ENCODE data around the gene DPF3. TPM values are rescaled to one million over a fixed set of nuclear protein-coding genes. Genes with fewer than 3 reads are reported as not detected.
"Not testable (repeated sequence)": the region's sequence is repeated elsewhere in the genome, so short reads cannot be mapped to it uniquely, and the experiment has no call there.

The DPF3 gene
- polyA plus RNA-seq, 3 donors: 3.8 to 4.8 (median 3.9) TPM

DNA sequence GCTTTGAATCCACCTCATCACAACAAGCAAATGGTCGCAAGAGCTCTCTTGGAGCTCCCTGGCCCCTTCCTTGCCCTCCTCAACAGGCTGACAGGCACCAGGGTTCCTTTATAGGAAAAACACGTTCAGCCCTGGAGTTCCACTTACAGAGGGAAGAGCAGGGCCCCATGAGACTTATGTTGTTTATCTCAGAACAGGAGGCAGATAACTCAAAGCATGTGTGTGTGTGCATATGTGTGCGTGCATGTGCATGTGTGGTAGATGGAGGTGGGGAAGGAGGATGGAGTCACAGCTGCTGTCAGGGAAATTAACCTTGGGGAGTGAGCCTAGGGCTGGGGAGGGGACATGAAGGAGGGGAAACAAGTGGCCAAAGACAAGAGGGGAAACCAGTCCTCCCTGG is 138.1 kb downstream of the DPF3 start:
- no peak for DNase-seq (ENCODE audit: extremely low read depth in 1 of 11, low read depth in 9 of 11, low spot score in 4 of 11)

DNA sequence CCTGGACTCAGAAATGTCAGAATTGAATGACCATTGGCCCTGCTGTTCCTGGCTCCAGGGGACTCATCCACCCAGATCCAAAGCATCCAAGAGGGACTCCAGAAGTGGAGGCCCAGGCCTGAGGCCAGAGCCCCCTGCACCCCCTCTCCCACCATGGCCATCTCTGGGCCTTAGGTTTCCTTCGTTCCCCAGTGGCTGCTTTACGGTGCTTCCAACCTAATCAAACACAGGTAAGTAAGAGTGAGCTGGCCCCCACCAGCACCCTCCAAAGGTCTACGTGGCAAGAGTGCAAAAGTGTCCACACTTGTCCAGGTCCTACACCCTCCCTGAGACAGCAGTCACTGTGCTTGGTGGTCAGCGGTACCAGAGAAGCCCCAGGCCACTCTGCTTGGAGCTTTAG is 139.0 kb downstream of the DPF3 start:
- DNase-seq (ENCODE audit: extremely low read depth in 1 of 11, low read depth in 9 of 11, low spot score in 4 of 11): no peak

DNA sequence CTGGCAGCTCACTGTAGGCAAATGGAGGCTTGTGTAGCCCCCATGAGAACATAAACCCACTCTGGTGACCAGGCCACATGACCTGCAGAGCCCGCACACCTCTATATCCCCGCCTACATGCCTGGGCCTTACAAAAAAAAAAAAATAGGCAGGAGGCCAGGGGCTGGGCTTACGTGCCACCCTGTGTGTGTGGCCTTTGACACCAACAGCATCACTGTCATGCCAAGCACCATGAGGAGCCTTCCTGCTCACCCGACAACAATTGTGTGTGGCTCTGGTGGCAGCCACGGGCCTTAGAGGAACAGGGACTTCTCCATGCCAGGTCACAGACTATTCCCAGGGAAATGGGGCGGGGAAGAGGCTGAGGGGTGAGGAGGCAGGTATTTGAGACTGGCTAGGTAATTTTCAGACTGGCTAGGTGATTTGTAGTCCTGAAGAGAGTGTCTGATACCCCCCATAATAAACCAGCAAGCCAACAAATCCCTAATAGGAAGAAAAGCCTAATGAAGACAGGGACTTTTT is 140.0 kb downstream of the DPF3 start:
- no peak for DNase-seq (ENCODE audit: extremely low read depth in 1 of 11, low read depth in 9 of 11, low spot score in 4 of 11)

DNA sequence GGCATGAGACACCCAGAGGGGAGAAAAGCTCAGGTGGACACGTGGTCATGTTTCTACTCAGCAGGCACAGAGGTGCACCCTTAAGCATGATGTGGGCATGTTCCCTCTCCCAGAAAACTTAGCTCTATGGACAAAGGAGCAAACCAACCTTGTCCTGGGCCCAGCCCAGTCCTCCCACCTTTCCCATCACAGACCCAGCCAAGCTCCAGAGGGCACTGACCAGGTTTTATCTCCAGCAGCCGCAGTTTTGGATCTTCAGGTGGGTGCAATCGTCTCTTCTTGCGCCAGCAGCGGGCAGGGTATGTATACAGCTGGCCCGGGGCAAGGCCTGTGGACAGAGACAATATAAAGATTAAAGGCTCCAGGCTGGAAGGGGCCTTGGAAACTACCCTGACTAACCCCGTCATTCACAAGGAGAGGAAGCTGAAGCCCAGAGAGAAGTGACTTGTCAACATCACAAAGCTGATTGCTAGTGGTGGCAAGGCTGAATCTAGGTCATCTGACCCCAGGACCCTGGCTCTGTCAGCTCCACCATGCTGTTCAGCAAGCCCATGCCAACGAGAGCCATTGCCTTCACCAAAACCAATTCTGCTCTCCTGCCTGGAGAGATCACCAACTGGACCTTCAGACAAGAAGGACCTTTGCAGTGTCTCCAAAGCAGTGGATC is 140.7 kb downstream of the DPF3 start:
- DNase-seq (ENCODE audit: extremely low read depth in 1 of 11, low read depth in 9 of 11, low spot score in 4 of 11): no peak

DNA sequence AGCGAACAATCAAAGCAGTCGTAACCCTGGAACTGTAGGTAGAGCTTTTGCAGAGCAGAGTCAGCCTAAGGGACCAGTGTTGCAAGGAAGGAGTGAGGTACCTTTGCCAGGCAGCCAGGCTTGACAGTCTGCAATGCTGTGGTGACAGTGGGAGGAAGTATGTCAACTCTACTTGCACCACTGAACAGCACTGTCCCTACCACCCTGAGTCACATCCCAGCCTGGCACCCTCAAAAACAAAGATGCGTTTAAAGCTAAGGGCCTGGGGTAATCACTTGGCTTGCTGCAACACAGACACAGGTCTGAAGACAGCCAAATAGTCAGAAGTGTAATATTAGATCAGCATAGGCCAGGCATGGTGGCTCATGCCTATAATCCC is 141.9 kb downstream of the DPF3 start:
- no peak for DNase-seq (ENCODE audit: extremely low read depth in 1 of 11, low read depth in 9 of 11, low spot score in 4 of 11)

DNA sequence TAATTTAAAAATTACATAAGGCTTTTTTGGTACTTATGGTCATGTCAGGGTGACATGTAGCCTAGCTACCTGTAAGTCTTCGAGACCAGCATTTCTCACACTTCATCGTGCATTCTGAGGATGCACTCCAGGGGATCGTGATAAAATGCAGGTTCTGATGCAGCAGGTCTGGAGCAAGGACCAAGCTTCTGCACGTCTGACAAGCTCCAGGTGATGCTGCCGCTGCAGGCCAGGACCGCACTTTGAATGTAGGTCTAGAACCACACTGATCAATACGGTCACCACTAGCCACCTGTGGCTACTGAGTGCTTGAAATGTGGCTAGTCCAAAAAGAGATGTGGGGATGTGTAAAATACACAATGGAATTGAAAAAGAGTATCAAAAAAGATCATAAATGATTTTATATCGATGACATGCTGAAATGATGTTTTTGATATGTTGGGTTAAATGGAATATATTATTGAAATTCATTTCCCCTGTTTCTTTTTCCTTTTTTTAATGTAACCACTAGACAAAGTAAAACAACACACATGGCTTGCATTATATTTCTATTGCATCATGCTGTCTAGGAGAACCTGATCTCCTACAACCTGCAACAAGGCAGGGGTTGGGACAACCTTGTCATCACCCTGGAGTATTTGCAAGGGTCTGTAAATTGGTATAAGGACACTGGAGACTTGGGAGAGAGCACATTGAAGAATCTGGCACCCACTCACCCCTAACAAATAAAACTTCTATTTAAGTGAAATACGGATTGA is 142.4 kb downstream of the DPF3 start:
- no peak for DNase-seq (ENCODE audit: extremely low read depth in 1 of 11, low read depth in 9 of 11, low spot score in 4 of 11)

DNA sequence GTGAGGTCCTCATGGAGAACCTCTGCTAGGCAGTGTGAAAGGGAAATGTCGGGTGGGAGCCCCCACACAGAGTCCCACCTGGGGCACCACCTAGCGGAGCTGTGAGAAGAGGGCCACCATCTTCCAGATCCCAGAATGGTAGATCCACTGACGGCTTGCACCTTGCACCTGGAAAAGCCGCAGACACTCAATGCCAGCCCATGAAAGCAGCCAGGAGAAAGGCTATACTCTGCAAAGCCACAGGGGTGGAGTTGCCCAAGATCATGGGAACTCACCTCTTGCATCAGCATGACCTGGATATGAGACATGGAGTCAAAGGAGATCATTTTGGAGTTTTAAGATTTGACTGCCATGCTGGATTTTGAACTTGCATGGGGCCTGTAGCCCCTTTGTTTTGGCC is 145.0 kb downstream of the DPF3 start:
- DNase-seq (ENCODE audit: extremely low read depth in 1 of 11, low read depth in 9 of 11, low spot score in 4 of 11): not testable (repeated sequence)

DNA sequence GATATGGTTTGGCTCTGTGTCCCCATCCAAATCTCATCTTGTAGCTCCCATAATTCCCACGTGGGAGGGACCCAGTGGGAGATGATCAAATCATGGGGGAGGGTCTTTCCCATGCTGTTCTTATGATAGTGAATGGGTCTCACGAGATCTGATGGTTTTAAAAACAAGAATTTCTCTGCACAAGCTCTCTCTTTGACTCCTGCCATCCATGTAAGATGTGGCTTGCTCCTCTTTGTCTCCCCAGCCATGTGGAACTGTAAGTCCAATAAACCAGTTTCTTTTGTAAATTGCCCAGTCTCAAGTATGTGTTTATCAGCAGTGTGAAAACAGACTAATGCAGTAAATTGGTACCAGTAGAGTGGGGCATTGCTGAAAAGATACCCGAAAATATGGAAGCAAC is 146.2 kb downstream of the DPF3 start:
- DNase-seq (ENCODE audit: extremely low read depth in 1 of 11, low read depth in 9 of 11, low spot score in 4 of 11): no peak

DNA sequence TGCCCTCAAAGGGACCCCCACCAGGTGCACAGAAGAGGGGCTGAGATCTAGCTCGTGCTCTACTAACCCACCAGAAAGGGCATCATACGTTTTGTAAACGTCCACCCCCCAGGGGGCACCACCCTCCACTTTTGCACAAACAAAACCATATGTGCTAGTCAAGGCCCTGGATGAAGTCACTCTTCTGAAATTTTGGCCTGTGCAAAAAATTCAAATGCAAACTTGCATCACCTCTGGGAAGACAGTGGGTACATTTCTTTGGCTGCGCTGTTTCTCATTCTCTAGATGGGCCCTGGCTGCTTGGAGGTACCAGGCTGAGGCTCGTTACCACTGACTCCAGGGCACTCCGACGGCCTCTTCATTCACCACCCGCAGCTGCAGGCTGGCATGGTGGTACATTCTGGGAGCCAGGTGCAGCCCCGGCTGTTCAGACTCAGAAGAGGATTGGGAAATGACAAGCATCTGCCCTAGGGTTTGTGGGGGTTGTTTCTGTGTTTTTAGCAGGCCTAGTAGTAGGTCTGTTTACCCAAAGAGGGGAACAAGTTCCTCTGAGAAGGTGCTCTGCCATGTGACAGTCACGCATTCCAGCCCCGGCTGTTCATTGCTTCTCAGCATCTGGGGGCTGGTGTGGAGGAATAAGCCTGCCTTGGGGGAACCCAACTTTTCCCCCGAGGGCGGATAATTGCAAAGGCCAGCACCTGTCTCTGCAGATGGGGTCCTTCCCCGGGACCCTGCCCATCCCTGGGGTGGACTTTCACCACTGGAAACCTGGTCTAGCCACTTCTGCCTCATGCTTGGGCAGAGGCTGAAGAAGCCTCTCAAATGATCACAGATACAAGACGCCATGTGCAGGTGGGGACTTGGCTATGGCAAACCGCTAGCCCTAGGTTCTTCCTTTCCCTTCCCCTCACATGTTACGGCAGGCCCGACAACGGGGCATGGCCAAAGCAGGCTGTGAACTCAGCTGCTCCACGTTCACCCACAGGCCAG is 147.6 kb downstream of the DPF3 start:
- no peak for DNase-seq (ENCODE audit: extremely low read depth in 1 of 11, low read depth in 9 of 11, low spot score in 4 of 11)

DNA sequence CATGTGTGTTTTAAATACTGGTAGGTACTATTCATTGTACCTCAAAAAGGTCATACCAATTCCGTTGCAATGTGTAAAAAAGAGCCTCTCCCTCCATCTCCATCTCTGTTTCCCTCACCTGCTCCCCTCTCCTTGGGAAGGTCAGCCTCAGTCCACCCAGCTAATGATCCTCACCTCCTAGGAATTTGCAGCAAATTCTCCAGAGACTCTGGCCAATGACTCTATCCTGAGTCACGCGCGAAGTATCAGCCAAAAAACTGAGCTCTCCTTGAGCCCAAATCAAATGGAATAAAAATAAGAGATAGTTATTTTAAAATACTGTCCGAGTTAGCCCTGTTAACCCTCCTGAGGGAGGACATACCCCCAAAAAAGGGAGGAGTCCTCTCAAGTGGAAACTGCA is 148.4 kb downstream of the DPF3 start:
- no peak for DNase-seq (ENCODE audit: extremely low read depth in 1 of 11, low read depth in 9 of 11, low spot score in 4 of 11)

DNA sequence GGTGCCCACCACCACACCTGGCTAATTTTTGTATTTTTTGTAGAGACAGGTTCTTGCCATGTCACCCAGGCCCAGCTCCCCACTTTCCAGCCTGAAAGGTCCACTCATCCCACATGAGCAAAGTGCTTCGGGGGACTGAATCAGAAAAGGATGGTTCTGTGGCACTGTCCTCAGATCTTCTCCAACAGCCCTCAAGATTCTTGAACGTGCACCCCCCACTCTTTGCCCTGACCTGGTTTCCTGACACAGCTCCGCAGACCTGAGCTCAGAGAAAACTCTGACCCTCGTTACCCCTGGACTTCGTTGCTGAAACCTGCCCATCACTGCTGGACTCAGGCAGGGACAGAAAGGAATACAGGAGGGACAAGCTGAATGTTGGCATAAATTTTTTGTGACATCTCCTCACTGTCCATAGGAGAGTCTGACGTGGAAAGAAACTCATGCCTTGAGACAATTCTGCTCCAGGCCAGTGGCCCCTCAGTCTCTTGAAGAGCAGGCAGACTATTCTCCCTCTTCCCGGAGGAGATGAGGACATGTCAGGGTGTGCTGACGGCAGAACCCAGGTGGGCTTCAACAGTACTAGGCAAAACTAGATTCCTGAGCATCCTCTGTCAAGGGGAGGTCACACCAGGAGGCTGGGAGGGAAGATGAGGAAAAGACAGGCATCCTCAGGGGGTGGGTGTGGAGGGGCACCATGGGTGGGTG is 149.3 kb downstream of the DPF3 start:
- no peak for DNase-seq (ENCODE audit: extremely low read depth in 1 of 11, low read depth in 9 of 11, low spot score in 4 of 11)

DNA sequence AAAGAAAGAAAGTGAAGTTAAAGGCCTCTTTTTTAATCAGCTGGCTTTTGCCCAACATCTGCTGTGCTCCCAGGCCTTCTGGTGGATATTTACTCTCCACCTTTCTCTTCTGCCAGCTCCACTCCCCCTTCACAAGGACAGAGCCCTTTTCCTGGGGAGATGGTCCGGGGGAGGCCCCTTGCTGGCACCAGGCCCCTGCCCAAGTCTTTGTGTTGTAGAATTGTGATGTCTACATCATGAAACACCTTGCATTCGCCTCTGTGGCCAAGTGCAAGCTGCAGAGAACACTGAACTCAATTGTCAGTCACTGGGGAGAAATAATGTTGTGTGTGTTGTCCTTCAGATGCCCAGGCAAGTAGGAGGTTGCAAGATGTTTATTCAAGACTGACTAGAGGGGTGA is 150.3 kb downstream of the DPF3 start:
- DNase-seq (ENCODE audit: extremely low read depth in 1 of 11, low read depth in 9 of 11, low spot score in 4 of 11): no peak

DNA sequence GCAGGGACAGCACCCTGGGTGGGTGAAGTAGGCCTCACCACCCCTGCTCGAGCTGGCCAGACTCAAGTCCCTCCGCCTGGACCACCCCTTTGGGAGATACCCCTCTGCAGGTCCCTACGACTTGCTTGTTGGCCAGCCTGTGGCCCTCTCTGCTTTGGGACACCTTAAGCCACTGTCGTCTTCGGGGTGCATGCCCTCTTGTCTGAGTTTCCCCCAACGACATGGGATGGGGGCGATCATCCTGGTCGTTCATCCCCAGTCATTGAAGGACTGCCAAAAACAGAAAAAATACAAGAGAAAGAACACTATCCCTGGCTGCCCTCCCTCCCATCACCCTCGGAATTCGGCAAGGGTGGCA is 151.1 kb downstream of the DPF3 start:
- DNase-seq (ENCODE audit: extremely low read depth in 1 of 11, low read depth in 9 of 11, low spot score in 4 of 11): no peak

DNA sequence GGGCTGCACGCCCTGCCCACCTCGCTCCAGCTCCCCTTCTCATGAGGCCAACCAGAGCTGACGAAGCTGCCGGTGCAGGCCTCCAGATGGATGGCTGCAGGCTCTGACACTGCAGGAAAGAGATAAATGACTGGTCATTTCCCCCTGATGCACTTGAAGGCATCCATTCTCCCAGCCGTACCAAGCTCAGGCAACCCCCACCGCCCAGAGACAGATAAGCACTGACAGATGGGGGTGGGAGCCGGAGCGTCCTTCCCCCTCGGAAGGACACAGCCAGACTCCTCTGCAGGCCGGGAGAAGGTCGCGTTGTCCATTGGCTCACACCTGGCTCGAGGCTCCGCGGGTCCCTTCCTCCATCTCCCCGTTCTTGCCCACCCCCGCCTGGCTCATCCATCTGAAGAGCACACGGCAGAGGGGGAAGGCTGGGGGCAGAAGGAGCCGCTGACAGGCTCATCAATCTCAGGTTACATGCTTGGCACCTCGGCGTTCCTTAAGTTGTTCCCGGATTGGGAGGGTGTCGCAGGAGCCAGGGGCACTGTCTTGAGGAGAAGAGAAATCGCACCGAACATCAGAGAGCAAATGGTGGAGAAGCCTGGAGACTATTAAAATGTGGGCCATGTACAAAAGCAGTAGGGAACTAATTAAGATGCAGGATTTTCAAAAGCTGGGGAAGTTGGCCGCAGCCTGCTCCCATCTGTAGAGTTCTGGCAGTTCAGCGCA is 151.6 kb downstream of the DPF3 start:
- DNase-seq (ENCODE audit: extremely low read depth in 1 of 11, low read depth in 9 of 11, low spot score in 4 of 11): peak in 4 of 11 donors; percentile 20 to 35 (median 32)

DNA sequence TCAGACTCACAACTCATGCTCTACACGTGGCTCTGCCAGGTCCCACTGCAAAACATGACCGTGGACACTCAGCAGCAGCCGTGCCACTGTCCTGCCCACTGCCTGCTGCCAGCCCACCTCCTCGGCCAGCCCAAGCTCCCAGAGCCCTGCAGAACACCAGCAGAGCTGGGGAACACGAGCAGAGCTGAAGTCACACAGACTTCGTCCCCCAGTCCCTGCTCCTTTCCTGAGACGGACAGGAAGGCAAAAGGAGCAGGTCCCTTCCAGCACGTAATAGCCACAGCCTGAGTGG is 152.1 kb downstream of the DPF3 start:
- no peak for DNase-seq (ENCODE audit: extremely low read depth in 1 of 11, low read depth in 9 of 11, low spot score in 4 of 11)

DNA sequence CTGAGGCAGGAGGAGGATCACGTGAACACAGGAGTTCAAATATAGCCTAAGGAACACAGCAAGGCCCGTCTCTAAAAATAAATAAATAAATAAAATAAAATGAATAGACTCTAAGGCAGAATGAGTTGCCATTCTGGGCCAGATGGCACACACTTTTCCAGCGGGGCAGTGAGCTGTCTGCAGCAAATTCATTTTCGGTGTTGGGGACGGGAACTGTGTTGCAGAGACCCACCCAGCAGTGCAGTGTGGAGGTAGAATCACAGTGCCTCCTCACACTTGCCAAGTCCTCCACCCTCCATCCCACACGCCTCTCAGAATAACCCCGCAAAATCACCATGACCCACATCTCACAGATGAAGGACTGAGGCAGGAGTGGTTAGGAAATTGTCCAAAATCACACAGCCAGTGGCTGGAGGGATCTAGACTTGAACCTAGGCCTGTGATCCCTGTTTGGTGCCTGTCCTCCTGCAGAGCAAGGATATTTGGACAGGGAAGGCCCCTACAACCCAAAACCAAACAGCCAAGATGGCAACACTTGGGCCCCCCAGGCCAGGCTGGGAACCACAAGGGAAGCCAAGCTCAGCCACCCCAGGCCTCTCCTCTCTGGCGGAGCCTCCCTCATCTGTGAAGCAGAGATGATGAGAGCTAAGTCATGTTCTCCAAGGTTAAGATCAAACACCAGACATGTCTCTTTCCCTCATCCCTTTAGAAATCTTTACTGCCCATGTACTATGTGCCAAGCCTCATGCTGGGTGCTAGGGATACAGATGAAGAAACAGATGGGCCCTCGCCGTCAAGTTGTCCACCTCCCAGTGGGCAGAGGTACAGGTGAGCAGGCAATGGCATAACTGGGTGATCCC is 152.7 kb downstream of the DPF3 start:
- DNase-seq (ENCODE audit: extremely low read depth in 1 of 11, low read depth in 9 of 11, low spot score in 4 of 11): no peak

DNA sequence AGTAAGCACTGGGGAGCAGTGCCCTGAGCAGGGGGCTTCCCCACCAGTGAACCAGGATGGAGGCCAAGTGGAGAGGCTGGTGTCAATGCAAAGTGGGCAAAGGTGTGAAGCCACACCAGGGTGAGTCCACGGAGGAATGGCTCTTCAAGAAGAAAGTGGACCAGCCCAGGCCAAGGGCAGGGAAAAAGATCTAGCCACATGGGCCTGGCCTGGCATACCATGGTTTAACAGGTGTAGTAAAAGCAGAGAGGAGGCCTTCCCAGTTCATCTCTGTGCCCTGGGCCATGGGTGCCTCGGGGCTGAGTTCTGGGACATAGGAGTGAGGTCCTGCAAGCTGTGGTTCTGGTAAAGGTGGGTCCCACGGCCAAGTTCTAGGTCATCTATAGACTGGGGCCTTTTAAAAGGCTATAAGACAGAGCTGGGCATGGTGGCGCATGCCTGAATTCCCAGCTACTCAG is 153.4 kb downstream of the DPF3 start:
- no peak for DNase-seq (ENCODE audit: extremely low read depth in 1 of 11, low read depth in 9 of 11, low spot score in 4 of 11)
